Ecto neural progenitor cell (in vitro differentiated cells): ENCODE data around the gene LAYN.

Experiments
- DNase-seq: peaks from one replicate; pipeline ENCODE4 v3.0.0-alpha.2; 2018; ENCODE audit warnings: low spot score

Gene LAYN

GRCh38 chr11:111531687-111532364 lies 8.7 kb upstream of the LAYN start:
- DNase-seq, result no peak

GRCh38 chr11:111532365-111532709 lies 8.2 kb upstream of the LAYN start:
- DNase-seq, result no peak

DNA sequence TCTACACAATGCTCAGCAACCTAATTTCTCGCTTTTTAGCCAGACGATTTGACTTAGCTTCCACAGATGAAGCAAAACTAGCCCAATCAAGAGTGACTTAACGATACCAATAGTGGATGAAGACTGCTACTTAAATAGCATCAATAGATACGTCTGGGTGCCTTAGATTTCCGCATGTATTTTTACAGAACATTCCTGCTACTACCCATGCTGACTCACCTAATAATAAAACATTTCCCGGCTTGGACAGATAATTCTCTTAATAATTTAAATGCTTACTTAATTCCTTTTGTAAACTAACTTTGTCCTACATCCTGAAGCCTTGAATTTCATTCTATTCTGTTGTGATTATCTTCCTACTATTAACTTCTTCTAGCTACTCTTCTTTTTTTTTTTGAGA lies 5.2 kb upstream of the LAYN start:
- no peak for DNase-seq

GRCh38 chr11:111537336-111537860 lies 3.1 kb upstream of the LAYN start:
- DNase-seq, result no peak

DNA sequence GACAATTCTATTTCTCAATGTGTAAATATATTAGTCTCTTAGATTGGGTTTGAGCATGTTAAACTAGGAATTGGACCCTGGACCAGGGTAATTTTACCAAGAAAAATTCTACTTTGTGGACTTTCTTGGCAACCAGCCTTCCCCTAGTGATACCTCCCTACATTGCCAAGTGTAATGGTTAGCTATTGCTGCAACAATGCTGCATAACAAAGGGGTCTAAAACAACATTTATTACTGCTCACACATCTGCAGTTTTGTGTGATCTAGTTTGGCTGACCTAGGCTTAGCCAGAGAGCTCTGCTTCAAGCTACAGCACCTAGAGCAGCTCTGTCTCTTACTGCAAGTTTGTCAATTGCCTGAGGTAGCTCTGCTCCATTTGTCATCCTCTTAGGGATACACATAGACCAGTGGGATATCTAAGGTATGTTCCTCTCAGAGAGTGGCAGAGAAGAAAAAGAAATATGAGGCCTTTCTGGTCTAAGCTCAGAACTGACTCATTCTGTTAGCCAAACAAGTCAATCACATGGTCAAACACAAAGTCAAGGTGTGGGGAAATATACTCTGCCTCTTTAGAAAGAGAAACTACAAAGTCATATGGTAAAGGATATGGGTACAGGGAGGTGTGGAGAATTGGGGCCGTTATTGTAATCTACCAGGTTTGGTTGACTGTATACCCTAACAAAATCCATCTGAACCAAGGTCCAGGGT lies 2.0 kb upstream of the LAYN start:
- no peak for DNase-seq

DNA sequence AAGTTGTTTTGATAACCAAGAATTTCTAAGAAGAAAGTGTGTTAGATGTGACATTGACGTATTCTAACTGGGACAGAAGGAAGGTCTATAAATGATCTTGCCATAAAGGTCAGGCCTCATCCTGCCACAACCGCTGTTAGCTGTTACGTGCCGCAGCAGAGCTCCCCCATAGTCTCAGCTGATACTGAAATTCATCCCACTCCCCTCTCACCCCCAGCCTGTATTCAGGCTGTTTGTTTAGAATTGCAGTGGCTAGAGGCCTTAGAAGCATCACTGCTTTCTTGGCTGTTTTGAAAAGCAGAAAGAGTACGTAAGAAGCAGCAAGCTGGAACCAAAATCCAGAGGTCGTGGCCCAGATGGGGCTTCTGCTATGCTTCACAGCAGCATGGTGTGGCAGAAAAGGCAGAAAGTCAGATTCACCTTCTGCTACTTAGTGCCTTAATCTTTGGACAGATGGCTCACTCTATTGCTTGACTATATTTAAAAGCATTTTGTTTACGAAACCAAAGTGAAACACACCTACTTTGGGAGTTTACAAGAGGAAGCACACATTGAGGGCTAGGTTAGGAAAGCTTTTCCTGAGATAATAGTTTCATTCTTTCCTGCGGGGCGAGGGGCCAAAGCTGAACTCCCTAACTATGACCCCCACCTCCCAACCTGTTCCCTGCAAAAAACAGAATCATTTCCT lies 950 bp upstream of the LAYN start:
- no peak for DNase-seq

GRCh38 chr11:111540937-111541253 lies 375 bp downstream of the LAYN start:
- DNase-seq, result no peak

- DNase-seq, result peak; percentile 60
Observed at GRCh38 chr11:111541254-111542061, 938 bp downstream of the LAYN start.

DNA sequence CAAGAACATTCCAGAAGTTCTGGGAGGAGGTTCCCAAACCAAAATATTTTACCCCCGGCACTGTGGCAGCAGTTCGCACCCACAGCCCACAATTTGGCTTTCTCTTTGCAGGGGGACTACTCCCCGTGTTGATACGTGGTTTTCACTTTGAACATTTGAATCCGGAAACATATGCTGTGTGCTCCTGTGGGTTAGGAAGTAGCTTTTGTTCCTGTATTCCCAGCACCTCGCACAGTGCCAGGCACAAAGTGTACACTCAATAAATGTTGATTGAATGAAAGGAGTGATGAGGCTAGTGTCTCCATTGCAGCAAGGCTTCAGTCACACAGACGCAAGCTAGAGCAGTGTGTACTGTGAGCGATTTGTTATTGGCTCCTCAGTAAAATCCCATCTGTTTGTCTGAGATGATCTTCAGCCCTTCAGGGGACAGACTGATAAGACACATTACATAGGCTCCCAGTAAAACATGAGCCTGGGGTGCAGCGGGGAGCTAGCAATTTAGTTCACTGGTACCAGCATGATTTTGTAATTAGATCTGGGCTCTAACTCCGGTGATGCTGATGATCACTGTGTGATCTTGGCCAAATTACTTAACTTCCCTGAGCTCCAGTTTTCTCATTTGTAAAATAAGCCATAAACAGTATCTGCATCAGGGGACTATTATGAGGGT lies 2.2 kb downstream of the LAYN start:
- no peak for DNase-seq

DNA sequence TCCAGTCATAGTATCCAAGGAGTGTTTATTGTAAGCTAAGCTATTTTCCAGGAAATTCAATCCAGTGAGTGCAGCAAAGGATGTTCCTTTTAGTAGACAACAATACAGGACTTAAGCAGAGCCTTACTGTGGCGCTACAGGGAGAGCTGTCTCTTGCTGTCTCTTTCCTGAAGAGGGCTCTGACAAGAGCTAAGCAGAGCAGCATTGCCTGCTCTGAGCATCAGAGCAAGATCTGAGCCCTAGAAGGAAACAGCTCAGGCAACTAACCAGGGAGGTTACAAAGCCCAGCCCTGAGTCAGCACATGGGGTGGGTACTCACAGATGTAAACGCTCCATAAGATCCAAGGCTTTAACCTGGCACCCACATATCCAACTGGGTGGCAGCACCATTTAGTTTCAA lies 8.0 kb downstream of the LAYN start:
- no peak for DNase-seq

GRCh38 chr11:111549196-111549868 lies 8.8 kb downstream of the LAYN start:
- no peak for DNase-seq

DNA sequence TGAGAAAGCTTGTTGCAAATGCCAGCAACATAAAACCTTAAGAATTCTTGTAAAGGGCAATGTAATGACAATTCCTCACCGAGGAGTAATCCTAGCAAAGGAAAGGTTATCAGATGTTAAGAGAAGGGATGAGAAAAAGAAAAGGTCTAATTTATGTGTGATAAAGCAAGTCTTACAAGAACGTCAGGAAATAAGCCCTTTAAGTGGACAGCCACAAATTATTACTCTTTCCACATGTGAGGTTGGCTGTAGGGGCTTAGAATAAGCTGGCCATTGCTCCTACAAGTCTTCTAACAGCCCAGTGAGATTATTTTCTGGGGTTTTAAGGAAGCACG lies 9.3 kb downstream of the LAYN start:
- no peak for DNase-seq

DNA sequence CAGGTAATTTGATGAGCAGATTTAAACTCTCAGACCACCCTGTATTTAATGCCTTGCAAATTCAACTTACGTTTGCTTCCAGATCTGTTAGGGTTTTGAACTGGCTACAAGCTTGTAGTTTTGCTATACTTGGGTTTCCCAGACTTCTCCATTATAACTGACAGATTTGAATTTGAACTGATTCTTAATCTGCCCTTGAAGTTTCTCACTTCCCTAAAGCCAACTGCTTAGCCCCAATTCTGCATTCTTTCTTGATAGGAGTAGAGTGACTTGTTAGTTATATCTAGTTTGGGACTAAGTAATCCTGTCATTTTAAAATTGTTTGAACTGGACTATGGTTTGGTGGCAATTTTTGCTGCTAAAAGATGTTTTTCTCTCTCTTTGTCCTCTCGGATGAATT lies 9.7 kb downstream of the LAYN start:
- DNase-seq, result no peak

- no peak for DNase-seq
Observed at GRCh38 chr11:111554532-111554931, 14.0 kb downstream of the LAYN start.

DNA sequence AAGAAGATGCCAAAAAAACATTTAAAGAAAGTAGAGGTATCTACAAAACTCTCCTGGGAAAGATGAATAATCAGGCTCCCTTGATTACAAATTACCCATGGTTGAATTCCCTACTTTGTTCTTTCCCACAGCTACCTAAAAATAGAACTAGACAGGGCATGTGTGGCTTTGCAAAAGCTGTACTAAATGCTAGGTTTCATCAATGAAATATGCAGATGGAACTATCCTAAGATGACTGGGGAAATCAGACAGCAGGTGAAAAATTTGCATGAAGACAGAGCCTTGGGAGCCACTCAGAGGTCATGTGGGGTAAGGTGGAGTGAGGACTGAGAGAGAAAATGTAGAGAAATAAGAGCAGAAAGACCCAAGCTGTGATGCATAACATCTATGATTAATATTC lies 14.7 kb downstream of the LAYN start:
- DNase-seq, result no peak

DNA sequence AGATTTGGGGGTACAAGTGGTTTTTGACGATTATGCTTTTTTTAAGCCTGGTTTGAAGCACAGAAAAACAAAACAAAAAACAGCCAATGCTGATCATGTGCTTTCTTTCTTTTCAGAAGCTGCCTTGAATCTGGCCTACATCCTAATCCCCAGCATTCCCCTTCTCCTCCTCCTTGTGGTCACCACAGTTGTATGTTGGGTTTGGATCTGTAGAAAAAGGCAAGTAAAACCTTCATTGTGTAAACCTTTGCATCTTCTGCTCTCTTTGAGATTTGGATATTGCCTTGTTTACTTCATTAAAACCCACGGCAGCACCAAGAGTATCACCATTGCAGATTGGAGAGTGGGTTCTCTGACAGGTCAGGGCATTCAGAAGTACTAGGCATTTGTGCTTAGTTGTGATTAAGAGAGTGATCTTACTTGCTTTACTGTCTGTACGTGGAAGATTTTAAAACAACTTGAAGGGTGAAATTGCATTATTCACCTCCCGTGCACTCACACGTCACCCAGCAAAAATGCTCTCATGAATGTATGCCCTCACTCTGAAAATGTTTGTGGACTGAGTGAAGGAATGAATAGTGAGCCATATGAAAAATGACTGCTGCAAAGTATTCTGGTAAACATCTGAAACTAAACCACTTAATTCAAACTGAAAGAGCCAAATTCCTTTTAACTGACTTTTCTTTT lies 17.0 kb downstream of the LAYN start:
- DNase-seq, result no peak

GRCh38 chr11:111559800-111560464 lies 19.4 kb downstream of the LAYN start:
- DNase-seq, result no peak

- no peak for DNase-seq
Observed at GRCh38 chr11:111560800-111561199, 20.3 kb downstream of the LAYN start.

GRCh38 chr11:111561306-111561705 lies 20.8 kb downstream of the LAYN start:
- no peak for DNase-seq

DNA sequence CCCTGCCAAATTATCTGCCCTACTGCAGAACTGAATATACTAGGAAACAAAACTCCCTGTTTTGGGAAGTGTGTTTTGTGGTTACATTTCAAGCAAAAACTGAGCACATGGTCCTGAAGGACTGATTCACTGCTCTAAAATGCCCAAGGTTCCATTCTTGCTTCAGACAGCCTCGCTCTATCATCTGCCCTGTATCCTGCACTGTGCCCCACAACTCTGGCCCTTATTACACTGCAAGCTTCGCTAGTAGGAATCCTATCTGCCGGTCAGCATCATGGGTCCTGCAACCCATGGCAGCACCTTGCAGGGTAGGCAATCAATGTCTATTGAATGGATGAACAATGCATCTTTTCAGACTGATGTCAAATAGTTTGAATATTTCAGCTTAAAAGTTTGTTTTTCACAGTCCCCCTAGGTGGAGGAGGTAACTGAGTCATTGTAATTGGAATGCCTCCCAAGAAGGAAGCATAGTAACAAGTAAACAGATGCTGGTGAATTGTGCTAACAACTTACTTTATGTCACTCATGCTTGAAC lies 21.3 kb downstream of the LAYN start:
- DNase-seq, result no peak
